NCI-H1048 (cell line): ENCODE measurements around the gene ZNF808.
"Not testable (repeated sequence)": the region's sequence is repeated elsewhere in the genome, so short reads cannot be mapped to it uniquely, and the experiment has no call there.

ENCODE experiments used
- DNase-seq: peaks from one replicate; lab custom pipeline; 2025; lab: John Stamatoyannopoulos, UW

ZNF808 gene

DNA sequence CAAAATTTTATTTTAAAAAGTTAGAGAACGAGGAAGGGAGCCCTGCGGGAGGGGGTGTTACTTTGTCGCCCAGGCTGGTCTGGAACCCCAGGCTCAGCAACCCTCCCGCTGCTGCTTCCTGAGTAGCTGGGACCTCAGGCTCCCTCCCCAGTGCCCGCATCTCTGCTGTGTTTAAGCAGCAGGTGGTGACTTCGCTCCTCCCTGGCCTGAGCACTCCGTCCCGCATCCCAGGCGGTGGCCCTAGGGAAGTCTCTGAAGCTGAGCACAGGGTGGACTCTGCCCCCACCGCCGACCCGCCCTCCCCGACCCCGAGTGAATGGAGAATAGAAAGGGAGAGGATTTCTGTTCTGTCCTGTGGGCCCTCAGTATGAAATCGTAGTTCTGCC lies 73.2 kb downstream of the ZNF808 start:
- no peak for DNase-seq

DNA sequence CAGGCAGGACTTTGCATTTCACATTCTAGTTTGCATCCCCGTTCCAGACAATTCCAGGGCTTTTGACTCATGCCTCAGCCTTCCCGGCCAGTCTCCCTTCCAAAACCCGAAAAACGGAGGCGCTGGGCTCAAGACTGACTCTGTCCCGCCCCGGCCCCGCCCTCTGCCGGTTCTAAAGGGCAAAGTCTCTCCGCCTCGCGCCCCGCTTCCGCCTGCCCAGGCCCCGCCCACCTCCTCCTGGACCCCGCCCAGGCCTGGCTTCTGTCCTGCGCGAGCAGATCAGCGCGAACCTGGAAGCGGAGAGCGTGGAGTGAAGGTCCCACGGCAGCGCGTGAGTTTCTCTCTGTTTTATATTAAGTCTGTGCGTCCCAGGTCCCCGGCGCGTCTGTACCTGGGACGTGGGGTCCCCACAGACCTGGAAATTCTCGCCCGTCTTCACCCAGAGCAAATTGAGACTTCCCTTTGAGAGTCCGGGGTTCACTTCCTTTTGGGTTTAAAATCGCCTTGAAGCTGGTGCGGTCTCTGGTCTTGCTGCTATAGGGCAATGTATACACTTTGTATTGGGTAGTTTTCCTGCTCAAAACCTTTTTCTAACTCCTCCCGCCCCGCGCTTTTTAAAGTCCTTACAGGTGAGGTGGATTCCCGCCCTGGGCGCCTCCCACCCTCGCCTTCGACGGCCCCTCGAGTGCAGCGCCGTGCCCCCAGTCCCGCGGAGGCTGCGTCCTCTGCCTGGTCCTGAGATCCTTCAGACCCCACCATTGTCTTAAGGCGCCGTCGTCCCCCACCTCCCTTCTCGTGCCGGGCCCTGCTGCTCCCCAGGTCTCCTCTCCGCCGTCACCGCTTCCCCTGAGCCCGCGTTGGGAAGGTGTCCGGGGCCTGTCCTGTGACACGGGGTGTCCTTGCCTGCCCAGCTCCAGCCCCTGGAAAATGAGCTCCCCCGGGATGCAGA lies 73.8 kb downstream of the ZNF808 start:
- DNase-seq, result peak; percentile 83

DNA sequence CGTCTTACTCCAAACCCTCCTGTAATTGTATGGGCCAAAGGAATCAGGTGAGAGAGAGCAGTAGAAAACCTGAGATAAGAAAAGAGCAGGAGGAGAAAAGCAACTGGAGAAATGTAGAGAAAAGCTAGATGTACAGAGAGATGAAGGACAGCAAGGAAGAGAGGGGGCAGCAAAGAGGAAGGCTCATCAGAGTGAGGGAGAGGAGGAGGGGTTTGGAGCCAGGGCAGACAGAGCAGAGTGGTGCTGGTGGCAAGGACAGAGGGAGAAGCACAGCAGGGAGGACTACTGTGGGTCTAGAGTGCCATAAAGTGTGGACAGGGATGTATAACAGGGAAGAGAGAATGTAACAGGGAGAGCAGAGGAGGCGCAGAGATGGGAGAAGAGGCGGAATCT lies 74.5 kb downstream of the ZNF808 start:
- not testable (repeated sequence) for DNase-seq

DNA sequence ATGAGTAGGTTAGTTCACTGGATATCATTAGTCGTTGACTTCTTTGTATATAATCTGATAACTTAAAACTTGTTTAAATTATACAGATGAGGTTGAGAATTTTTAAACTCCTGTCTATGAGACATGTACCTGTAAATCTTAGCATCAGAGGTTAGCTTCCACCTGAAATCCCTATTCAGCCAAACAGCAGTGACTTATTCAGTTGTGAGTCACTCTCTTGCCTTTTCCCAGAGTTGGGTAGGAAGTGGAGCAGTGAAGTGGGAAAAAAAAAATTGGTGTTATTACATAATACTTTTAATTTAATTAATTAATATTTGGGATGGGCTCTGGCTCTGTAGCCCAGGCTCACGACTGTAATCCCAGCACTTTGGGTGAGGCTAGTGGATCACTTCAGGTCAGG lies 75.5 kb downstream of the ZNF808 start:
- DNase-seq, result no peak

DNA sequence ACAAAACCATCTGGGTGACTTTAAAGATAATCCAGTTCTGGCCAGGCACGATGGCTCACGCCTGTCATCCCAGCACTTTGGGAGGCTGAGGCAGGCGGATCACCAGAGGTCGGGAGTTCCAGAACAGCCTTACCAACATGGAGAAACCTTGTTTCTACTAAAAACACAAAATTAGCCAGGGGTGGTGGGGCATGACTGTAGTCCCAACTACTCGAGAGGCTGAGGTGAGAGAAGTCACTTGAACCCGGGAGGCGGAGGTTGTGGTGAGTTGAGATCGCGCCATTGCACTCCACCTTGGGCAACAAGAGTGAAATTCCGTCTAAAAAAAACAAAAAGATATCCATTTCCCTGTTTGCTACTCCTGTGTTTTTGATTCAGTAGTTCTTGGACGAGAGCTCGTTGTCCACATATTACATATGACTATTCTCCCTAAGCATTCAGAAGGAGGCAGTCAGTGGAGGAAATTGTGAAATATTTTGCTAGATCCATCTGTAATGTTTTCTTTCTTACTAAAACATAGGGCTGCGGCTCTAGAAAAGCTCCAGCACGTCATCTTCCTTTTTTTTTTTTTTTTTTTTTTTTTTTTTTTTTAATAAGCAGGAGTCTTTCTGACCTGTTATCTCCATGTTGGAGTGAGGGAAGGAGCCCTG lies 76.2 kb downstream of the ZNF808 start:
- DNase-seq, result no peak
